Activated B cell treated with CpG ODN at 0.5 μM for 24 hours (primary cell): Measurements from ENCODE around the gene DSCAM. TPM values are rescaled to one million over a fixed set of nuclear protein-coding genes. Genes with fewer than 3 reads are reported as not detected.

Source experiments
- ATAC-seq: fragments of 200-7000 bp; cut with Tn5 transposase; one replicate; pipeline ENCODE4 v1.10.0; 2021; ENCODE audit warnings: low read depth, mild to moderate bottlenecking, moderate library complexity
- CTCF ChIA-PET: fragments of 350-600 bp; sonication (Branson Sonifier 250); formaldehyde crosslinking; loops from one replicate; lab custom pipeline; 2021; ENCODE audit warnings: antibody characterized with exemption; lab: Charles Lee
- POLR2A ChIA-PET: fragments of 350-600 bp; sonication (Branson Sonifier 250); formaldehyde crosslinking; loops from one replicate; lab custom pipeline; 2021; ENCODE audit warnings: antibody characterized with exemption; lab: Charles Lee
- DNase-seq: peaks from one replicate; pipeline ENCODE4 v3.0.0; 2022
- H3K27ac Mint-ChIP-seq: one replicate; pipeline ENCODE4 v1.8.0; 2020; ENCODE audit warnings: mixed read lengths
- H3K27me3 Mint-ChIP-seq: one replicate; pipeline ENCODE4 v1.8.0; 2021; ENCODE audit warnings: mixed read lengths
- H3K36me3 Mint-ChIP-seq: one replicate; pipeline ENCODE4 v1.8.0; 2021; ENCODE audit warnings: low read depth, mixed read lengths
- H3K4me1 Mint-ChIP-seq: one replicate; pipeline ENCODE4 v1.8.0; 2021; ENCODE audit warnings: mixed read lengths
- H3K4me3 Mint-ChIP-seq: one replicate; pipeline ENCODE4 v1.8.0; 2020; ENCODE audit warnings: mild to moderate bottlenecking, mixed read lengths
- H3K9me3 Mint-ChIP-seq: one replicate; pipeline ENCODE4 v1.8.0; 2020; ENCODE audit warnings: mixed read lengths
- intact Hi-C: fragments of 100-400 bp; cut with micrococcal nuclease; formaldehyde crosslinking; loops from one replicate; pipeline ENCODE4 v1.15.1; 2024
- total RNA-seq: library from RNA; stranded (reverse); gene quantifications from 2 replicates; pipeline ENCODE4 v1.2.3, GENCODE V29; 2022
- TF ChIP-seq, protein P1 (sequence below): fragments of 200-600 bp; IDR thresholded peaks from one replicate; pipeline ENCODE4 v1.8.0; 2022; ENCODE audit warnings: antibody characterized with exemption, mild to moderate bottlenecking

Gene DSCAM
- total RNA-seq, 1 donor from 2014 or later: not detected

DNA sequence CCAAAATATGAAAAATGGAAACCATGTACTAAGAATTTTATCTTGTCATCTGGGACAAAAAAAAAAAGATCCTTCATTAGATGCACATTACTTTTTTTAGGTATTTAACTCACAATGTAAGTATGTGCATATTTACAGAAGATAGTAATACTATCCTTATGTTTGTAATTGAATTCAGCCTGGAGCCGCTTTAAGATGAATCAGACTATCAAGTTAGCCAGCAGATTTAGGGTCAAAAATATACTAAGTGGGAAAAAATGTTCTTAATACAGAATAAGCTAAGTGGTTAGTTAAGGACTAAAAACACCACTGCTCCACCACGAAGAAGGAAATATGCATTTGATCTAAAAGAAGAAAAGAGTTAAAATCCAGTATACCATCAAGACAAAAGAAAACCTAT lies 49.1 kb downstream of the DSCAM start:
- H3K36me3 Mint-ChIP-seq: no peaks in the 10 kb centered on the region
- peaks cover 27% of the 10 kb centered on the region for H3K9me3 Mint-ChIP-seq
- DNase-seq (no peak), ATAC-seq (no peak)
- no peaks in the 10 kb centered on the region for H3K4me1 Mint-ChIP-seq
- intact Hi-C loops: no loop called here
- no peak overlapping the region for H3K4me3 Mint-ChIP-seq
- no peak overlapping the region for H3K27ac Mint-ChIP-seq
- H3K27me3 Mint-ChIP-seq: no peaks in the 10 kb centered on the region
- ChIA-PET POLR2A (no interaction called here), CTCF (no interaction called here)
- TF ChIP-seq, protein P1, sequence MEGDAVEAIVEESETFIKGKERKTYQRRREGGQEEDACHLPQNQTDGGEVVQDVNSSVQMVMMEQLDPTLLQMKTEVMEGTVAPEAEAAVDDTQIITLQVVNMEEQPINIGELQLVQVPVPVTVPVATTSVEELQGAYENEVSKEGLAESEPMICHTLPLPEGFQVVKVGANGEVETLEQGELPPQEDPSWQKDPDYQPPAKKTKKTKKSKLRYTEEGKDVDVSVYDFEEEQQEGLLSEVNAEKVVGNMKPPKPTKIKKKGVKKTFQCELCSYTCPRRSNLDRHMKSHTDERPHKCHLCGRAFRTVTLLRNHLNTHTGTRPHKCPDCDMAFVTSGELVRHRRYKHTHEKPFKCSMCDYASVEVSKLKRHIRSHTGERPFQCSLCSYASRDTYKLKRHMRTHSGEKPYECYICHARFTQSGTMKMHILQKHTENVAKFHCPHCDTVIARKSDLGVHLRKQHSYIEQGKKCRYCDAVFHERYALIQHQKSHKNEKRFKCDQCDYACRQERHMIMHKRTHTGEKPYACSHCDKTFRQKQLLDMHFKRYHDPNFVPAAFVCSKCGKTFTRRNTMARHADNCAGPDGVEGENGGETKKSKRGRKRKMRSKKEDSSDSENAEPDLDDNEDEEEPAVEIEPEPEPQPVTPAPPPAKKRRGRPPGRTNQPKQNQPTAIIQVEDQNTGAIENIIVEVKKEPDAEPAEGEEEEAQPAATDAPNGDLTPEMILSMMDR: no peak

DNA sequence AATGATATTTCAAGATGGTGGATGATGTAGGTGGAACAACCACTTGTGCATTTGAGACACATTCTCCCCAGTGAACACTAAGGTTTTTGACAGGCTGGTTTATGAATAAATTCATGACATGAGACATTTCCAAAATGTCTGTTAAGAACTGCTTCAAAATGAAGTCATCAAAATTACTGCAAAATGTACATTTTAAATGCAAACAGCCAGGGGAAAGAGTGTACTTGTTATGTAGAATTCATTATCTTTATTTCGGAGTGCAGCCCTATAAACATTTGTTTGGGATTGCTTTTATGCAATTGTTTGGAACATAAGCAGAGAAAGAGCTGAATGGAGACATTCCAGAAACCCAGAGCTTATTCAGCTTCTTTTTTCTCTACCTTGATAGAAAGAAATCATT lies 49.5 kb downstream of the DSCAM start:
- Mint-ChIP-seq H3K4me3 (no peak overlapping the region), H3K9me3 (peaks cover 27% of the 10 kb centered on the region), H3K36me3 (no peaks in the 10 kb centered on the region), H3K4me1 (no peaks in the 10 kb centered on the region), H3K27me3 (no peaks in the 10 kb centered on the region), H3K27ac (no peak overlapping the region)
- ATAC-seq (no peak), DNase-seq (no peak)
- POLR2A ChIA-PET: no interaction called here
- TF ChIP-seq, protein P1: no peak
- intact Hi-C loops: no loop called here
- CTCF ChIA-PET: no interaction called here

DNA sequence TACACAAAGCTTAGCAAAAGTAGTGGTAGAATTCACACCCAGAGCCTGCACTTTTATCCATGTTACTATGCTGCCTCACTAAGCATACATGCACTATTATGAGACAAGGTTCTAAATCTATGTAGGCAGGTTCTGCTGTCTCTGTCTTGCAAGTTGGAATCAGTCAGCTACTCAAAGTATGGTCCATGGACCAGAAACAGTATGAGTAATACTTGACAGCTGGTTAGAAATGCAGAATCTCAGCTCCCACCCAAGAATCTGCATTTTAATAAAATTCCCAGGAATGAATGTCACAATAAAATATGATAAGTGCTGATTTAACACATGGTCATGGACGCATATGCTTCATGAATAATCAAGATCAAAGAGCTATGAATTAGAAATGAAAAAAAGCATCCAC lies 50.5 kb downstream of the DSCAM start:
- Mint-ChIP-seq H3K27ac (no peak overlapping the region), H3K27me3 (no peaks in the 10 kb centered on the region), H3K4me3 (no peak overlapping the region), H3K9me3 (peaks cover 27% of the 10 kb centered on the region), H3K4me1 (no peaks in the 10 kb centered on the region), H3K36me3 (no peaks in the 10 kb centered on the region)
- ATAC-seq (no peak), DNase-seq (no peak)
- intact Hi-C loops: no loop called here
- ChIA-PET POLR2A (no interaction called here), CTCF (no interaction called here)
- TF ChIP-seq, protein P1: no peak

DNA sequence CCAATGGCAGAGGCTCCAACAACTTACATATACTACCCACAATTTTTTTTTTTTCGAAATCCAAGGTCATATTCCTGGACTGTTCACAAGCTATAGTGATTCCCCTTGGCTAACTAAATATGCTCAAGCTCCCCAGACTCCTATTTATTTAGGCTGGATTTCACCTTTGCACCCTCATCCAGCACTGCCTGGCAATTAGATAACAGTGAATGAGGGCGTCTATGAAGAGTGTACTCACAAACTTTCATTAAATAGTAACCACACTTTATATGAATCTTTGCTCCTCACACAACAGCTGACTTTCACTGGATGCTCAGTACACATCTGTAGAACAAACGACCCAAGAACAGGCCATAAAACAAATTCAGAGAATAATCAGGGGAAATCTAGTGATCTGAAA lies 51.6 kb downstream of the DSCAM start:
- CTCF ChIA-PET: no interaction called here
- peaks cover 25% of the 10 kb centered on the region for H3K9me3 Mint-ChIP-seq
- intact Hi-C loops: no loop called here
- POLR2A ChIA-PET: no interaction called here
- H3K27ac Mint-ChIP-seq: no peak overlapping the region
- H3K4me1 Mint-ChIP-seq: no peaks in the 10 kb centered on the region
- H3K27me3 Mint-ChIP-seq: no peaks in the 10 kb centered on the region
- TF ChIP-seq, protein P1: no peak
- DNase-seq (no peak), ATAC-seq (no peak)
- no peak overlapping the region for H3K4me3 Mint-ChIP-seq
- no peaks in the 10 kb centered on the region for H3K36me3 Mint-ChIP-seq

DNA sequence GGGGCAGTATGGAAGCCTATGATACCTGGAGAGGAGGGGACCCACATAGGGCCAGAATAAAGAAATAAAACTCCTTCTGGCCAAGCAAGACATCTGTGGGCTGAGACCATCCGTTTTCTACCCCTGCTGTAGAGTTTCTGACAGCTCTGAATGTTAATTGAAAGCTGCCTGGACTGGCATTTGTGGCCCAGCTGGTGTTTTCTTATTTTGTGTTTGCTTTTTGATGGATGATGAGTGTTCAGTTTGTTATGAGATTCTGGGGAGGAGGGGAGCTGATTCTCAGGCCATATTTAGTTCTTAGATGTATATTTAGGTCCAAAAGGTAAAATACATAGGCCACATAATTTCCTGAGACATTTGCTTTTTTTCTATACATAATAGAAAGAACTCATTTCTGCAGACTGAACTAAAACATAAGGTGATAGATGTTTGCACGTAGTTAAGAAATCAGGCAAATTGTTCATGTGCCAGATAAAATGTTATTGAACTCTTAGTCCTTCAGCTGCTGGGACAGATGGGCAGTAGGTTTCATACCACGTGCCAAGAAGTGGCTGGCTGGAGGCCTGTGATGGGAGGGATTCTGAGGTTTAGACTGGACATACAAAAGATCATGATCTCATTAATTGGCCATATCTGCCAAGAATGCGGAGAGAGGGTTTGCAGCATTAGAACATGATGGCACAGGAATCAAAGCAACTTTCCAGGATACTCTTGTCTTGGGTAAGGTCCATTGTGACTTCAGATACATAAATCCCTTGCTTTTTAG lies 54.1 kb downstream of the DSCAM start:
- ChIA-PET POLR2A (no interaction called here), CTCF (no interaction called here)
- no peak overlapping the region for H3K4me3 Mint-ChIP-seq
- TF ChIP-seq, protein P1: no peak
- H3K27ac Mint-ChIP-seq: no peak overlapping the region
- no peaks in the 10 kb centered on the region for H3K27me3 Mint-ChIP-seq
- DNase-seq: no peak
- H3K4me1 Mint-ChIP-seq: no peaks in the 10 kb centered on the region
- intact Hi-C loops: no loop called here
- ATAC-seq: no peak
- H3K36me3 Mint-ChIP-seq: no peaks in the 10 kb centered on the region
- H3K9me3 Mint-ChIP-seq: peaks cover 13% of the 10 kb centered on the region
